Measurements from ENCODE around the gene ABLIM2.

Gene ABLIM2

DNA sequence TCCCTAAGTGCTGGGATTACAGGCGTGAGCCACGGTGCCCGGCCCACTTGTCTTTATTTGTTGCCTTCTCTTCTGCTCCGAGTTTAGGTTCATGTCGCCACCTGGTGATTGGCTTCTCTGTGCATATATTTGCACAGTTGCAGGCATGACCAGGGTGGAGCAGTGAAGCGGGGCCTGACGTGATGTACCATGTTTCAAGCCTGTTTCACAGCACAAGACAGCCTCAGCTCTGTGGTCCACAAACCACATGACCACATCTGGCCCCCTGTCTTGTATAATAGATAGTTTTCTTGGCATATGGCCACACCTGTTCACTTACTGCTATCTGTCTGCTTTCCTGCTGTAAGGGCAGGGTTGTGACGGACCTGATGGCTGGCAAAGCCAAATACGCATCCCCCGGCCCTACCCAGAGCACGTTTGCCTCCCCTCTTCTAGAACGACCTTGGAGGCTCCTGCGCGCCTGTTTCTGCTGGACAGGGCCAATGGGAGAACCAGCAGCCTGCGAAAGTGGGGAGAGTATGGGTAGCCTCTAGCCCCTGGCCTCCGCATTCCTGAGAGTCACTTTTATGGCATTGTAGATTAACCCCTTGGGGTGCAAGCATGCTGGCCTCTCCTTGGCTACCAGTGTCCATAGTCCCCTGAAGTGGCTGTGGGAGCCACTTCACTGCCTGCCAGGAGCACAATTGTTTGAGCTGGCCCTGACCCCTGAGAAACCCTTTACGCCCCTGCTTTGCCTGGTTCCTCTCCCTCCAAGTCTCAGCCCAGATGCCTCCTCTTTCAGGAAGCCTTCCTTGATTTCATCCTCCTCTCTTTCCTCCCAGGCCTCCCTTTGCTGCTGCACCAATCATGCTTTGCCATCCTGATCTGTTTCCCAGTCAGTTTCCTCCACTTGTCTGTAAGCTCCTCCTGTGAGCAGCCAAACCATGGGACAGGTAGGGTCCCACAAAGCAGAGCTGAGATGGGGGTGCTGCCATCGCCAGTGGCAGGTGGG lies 34.4 kb upstream of the ABLIM2 start:
- DNase-seq: peak in 1 of 2 experiments; percentile 67

DNA sequence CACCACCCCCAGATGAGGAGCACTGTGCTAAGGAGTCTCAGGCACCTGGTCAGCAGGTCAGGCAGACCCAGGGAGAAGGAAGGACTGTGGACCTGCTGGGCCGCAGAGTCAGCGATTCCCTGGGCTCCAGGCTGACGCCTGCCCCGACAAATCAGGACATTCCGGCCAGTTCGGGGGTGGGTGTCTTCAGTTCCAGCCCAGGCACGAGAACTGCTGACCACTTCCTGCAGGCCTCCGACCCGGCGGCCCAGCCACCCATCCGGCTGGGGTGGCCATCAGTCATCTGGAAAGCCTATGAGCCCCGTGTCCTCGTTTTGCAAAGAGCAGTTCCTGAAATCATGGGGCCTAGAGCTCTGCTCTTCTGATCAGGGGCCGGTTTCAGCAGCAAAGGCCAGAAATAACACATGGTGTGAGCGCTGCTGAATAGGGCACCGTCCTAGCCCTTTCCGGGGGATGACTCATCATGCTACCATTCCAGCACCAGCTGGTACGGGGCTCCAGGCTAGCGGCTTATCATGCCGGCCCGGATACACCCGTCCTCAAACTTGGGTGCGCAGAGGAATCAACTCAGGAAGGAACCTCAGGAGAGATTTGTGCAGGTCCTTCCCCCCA lies 32.6 kb upstream of the ABLIM2 start:
- DNase-seq: no peak

DNA sequence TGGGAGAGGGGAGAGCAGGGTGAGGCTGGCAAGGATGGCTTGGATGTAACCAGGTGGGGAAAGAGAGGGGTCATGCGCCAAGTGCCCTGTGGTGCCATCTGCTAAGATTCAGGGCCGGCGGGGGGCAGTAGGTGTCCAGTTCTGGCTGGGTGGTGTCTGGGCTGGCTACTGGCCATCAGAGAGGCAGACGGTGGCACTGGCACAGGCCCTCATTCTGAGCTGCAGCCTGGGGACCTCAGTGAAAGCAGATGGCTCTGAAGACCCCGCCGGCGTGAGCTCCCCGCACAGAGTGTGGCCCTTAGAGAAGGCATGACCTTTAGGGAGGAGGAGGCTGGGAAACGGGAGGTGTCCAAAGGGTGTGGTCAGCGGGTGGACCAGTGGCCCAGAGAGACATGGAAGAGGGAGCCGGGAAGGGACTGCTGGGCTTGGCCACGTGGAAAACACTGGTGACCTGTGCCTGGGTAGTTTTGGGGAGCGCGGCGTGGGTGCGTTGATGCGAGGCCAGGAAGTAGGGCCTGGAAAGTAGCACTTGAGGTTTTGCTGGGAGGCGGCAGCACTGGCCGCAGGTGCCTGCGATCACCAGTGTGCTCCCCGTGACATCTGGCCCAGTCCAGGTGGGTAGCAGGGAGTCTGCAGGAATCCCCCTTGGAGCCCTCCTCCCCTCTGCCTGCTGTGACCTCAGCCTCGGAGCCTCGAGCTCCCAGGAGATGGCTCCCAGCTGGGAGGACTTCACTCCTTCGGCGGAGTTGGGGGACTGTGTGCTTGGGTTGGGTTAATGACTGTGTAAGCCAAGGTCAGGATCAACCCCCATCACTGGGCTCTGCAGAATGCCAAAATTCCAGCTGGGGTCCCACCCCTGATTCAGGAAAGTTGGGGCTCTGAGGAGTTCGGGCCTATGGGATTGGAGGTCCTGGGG lies 31.2 kb upstream of the ABLIM2 start:
- DNase-seq: no peak

DNA sequence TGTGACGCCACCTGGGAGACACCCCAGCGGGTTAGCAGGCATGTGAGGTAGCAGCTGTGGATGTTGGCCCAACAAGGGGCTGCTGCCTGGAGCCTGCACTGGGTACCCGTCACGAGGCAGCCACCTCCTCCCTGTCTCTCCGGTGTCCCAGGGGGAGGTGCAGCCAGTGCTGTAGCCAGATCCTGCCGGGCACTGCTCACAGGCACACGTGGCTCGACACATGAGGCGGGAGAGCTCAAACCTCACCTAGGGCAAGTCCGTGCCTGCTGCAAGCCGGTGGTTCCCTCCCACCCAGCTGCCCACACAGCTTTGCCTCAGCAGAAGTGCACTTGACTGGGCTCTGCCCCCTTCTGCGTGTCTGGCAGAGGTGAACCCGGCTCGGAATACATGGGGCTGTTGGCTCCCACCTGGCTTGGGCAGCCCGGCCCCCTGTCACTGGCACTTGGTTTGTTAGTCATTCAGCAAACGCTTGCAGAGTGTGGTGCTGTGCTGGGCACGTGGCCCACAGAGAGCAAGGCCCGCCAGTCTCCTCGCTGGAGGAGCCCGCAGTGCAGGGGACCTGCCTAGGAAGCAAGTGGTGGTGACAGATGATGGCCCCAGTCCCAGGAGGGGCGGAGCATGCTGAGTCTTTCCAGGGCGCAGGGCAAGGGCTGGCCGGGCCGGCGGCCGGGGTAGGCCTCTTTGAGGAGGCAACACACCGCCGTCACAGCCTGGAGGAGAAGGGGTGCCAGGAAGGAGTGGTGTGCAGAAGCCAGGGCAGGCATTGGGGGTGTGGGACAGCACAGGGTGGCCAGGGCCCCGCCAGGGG lies 30.3 kb upstream of the ABLIM2 start:
- DNase-seq: peak; percentile 56 to 74

DNA sequence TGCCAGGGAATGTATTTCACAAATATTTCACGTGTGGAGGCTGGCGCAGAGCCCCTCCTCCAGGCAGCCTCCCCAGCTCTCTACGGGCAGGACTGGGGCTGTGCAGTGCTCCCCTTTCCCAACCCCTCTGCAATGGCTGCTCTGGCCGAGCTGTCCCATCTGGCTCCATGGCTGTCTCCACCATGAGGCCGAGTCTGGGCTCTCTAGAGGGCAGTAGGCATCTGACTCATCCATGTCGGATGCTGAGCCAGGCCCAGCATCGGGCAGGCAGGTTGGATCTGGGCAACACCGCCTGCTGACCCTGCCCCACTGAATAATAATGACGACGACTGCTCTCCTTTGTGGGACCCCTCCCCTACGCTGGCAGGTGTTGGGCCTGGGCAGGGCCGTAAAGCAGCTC lies 29.5 kb upstream of the ABLIM2 start:
- no peak for DNase-seq

DNA sequence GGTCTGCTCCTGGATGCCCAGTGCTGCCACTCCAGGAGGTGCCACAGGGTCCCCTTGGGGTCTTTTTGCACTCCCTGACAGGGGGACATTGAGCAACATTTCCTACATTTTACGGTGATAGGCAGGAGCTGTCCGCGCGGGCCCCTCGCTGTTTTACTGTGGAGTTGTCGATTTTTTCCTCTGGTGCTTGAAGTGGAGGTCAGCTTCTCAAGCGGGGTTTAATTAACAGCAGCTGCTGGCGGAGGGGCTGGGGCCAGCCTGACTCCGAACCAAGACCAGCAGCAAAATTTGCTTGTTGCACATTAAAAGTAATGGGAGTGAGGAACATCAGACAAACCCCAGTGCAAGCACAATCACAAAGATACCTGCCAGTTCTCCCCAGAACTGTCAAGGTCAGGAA lies 27.3 kb upstream of the ABLIM2 start:
- DNase-seq: no peak

DNA sequence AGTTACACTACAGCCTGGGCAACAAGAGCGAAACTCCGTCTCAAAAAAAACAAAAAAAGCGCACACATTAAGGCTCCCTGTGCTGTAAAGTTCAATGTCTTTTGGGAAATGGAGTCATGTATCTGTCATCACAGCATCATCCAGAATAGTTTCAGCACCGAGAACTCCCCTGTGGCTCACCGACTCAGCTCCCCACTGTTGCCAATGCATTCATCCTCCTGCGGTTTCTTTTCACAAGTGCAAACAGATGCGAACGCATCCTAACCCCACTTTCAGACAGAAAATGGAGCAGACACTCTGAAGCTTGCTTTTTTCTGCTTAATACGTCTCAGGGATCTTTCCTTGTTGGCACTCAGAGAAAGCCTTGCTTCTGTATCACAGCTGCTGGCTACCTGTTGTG lies 26.7 kb upstream of the ABLIM2 start:
- DNase-seq: no peak

DNA sequence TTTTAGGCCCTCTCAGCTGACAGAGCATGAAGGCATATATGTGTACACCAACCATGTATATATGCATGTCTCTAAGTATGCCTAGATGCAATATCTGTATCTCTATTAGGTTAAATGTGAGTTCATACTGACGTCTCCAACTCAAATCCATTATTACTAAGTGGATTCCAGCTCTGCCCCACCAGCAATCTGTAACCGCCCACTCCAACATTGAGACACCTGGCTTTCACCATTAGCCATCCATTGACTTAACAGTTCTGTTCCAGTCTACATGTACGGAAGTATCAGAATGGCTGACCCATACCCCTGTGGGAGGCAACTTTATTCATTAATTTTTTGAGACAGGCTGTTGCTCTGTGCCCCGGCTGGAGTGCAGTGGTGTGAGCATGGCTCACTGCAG lies 25.4 kb upstream of the ABLIM2 start:
- no peak for DNase-seq

DNA sequence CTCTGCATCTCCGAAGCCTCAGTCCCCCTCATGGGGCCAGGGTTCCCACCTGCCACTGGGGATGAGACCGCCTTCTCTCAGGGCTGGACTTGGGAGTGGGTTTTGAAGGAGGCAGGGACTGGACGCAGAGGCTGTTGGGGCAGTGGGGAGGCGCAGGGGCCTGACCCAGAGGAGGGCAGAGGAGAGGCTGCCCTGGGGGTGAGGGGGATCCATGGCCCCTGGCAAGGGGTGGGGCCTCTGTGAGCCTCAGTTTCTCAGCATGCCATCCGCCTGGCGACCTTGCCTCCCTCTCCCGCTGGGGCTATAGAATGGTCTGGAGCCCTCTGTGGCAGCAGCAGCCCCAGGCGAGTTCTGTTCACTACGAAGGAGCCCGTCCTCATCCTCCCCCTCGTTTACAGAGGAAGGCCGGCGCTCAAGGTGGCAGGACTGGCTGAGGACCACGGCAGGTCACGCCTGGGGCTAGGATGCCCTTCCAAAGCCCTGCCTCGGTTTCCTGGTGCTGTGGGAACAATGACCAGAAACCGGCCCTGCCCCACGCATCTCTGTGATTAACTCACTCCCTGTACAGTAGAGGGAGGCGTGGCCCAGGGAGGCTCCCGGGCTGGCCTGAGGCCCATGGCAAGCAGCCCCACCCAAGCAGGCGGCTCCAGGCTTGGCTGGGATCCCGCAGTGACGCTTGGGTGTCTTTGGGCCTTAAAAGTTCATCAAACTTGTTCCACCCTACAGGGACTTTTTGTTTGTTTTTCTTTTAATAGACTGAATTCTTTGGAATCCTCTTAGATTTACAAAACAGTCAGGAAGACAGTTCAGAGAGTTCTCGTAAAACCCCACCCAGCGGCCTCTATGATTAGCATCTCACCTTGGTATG lies 24.5 kb upstream of the ABLIM2 start:
- DNase-seq: peak in 1 of 2 experiments; percentile 14

DNA sequence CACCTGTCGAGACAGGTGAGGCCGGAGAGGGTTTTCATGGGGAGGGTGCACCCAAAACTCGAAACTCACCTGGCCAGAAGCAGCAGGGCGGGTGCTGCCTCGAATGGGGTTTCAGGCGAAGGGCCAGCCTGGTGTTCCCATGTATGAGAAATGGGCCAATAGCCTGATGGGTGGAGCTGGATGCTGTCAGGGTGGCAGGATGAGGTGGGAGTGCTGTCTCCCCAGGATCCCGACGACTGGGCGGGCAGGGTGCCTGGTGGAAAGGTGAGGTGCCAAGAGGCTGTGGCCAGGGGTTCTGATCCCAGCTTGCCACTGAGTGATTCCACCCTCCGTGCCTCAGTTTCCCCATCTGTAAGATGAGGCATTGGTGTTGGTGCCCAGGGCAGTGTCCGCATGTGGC lies 23.7 kb upstream of the ABLIM2 start:
- no peak for DNase-seq

DNA sequence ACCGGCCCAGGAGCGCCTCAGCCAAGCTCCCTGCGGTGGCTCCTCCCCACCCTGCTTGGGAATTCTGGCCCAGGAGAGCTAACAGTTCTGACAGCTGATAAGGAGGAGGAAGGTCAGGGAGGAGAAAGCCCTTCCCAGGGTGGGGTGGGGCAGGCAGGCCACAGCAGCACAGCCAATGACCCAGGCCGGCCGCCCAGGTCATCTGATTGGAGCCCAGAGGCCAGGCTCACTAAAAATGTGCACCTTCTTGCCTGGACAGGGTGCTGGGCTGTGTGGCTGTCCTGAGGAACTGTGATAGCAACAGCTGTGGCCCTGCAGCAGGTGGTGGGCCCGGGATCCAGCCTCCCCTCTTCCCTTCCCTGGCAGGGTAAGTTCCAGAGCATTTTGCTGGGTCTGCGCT lies 23.2 kb upstream of the ABLIM2 start:
- no peak for DNase-seq

DNA sequence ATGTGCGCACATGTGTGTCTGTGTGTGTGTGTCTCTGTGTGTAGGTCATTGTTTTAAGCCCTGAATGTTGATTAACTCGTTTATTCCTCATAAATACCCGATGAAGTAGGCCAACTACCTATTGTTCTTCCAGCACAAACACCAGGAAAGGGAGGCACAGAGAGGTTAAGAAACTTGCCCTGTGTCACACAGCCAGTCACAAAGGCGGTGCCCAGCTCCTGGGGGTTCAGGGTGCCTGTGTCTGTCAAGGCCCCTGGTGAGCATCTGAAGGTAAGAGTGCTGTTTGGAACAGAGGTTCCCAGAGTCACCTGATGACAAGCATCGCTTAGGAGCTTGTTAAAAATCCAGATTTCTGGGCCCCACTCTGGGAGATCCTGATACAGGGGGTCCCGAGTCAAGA lies 22.5 kb upstream of the ABLIM2 start:
- no peak for DNase-seq

DNA sequence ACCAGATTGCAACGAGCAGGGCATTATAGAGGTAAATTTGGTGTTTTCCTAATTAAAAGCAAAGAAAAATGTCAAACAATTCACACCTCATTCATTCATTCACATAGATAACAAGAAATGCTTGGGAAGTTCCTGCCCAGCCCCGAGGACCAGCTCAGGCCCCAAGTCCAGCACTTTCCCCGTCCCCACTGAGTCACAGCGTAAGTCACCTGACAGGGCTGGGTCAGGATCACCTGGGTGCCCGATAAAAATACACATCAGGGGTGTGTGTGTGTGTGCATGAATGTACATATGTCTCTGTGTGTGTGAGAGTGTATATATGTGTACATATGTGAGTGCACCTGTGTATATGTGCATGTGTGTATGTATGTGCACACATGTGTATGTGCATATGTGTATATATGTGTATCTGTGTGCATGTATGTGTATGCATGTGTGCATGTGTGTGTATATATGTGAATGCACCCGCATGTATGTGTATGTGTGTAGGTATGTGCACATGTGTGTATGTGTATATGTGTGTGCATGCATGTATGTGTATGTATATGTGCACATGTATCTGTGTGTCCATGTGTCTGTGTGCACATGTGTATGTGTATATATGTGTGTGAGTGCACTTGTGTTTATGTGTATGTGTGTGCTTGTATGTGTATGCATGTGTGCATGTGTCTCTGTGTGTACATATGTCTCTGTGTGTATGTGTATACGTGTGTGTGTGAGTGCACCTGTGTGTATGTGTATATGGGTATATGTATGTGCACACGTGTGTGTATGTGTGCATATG lies 21.9 kb upstream of the ABLIM2 start:
- DNase-seq: no peak

DNA sequence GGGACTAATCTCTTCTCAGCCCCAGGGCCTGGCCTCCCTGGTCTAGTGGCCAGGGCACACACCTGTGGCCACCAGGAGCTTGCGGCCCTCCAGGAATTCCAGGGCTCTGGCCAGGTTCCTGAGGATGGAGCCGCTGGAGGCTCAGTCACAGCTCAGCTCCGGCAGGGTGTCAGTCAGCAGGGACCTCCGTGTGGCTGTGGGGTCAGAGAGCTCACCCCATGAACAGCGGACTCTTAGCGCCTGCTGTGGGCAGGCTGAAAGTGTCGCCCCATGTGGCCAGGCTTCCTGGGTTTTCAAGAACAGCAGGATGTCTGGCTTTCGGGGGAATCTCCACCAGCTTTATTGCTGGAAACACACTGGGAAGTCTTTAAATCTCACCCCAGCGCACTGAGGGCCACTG lies 21.2 kb upstream of the ABLIM2 start:
- DNase-seq: no peak

DNA sequence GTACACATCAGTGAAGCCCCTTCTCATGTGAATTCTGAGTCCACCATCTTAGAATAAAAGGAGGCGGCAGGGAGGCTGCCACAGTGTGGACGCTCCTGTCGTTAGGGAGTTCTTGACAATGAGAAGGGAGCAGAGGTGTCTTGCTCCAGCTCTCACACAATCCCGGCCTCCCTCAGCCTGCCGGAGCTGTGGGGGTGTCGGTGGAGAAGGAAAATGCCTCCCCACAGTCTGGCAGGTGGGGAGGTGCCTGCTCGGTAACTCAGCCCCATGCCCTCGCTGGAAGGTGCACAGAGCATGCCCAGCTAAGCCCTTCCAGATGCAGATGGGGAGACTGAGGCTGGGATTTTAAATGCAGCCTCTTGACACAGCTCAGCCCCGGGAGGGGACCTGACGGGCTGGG lies 20.5 kb upstream of the ABLIM2 start:
- no peak for DNase-seq

DNA sequence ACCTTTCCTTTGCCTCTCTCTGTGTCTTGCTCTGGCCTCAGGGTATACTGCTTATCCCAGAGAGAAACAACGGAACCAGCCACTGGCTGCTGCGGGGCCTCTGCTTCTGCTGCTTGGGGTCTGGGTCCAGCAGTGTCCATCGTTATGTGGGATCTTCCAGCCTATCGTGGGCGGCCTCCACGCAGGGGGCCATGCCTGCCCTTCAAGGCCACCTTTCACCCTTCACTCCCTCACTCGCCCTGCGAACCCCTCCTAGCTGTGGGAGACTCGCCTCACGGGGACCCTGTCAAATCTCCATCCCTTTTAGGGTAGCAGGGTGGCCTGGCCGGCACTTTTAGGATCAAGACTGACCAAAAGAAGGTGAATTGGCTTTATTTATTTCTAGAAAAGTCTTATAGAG lies 19.3 kb upstream of the ABLIM2 start:
- DNase-seq: no peak

DNA sequence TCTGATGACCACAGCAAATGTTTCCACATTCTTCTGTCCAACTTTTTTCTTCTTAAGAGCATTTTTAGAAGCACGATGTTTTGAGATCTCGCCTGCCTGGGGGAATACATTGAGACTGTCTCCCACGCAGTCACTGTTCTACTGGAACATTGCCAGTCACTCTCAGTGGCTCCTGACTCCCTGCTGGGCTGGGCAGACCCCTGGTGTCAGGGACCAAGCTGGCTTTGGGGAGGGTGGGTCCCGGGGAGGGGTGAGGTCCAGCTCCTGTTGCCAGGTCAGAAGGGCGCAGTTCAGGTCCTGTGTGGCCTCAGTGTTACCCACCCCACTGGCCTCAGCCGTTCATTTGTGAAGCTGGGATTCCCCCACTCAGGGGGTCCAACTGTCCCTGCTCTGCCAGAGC lies 18.9 kb upstream of the ABLIM2 start:
- no peak for DNase-seq

DNA sequence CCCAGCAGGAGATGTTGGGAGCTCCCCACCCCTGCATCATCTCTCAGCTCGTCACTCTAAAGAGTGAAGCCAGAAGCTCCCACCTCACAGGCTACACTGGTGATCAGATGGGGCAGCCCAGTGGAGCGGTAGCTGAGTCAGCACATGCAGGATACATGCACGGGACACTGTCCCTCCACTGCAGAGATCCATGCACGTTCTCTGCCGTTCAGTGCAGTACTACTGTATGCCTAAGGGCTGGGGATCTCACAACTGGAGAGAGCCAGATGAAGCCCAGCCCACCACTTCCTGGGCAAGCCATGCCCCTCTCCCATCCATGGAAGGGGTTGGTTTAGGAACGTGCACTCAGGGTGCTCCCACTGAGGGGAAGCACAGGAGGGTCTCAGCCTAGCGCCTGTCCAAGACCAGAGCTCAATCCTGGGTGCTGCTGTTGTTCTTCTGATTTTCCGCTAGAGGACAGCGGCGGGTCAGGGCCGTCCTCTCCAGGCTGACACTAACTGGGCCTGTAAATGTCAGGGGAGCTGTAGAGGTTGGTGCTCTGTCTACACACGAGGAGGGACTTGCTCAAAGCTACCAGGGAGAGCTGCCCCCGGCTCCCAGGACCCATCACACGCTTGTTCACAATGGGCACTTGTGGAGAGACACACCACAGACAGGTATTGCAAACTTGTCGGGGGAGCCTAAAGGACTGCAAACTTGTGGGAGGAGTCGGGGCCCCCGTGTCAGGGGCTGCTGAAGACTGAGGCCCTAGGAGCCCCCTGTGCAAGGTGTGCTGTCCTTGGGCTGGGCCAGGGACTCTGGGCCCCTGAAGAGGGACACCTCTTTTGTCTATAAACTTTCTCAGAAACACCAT lies 18.2 kb upstream of the ABLIM2 start:
- DNase-seq: peak; percentile 49 to 63

DNA sequence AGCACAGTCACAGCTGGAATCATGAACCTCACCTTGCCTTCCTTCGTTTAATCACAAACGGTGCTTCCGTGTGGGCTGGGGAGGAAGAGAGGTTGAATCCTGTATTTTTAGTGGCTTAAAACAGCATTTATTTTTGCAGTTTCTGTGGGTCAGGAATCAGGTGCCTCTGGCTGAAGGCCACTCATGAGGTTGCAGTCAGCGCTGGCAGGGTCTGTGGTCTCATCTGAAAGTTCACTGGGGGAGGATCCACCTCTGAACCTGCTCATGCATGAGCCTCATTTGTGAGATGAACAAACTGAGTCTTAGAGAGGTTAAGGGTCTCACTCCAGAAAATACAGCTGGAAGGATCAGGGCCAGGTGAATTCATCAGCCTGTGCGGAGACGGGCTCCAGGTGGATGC lies 17.1 kb upstream of the ABLIM2 start:
- DNase-seq: no peak

DNA sequence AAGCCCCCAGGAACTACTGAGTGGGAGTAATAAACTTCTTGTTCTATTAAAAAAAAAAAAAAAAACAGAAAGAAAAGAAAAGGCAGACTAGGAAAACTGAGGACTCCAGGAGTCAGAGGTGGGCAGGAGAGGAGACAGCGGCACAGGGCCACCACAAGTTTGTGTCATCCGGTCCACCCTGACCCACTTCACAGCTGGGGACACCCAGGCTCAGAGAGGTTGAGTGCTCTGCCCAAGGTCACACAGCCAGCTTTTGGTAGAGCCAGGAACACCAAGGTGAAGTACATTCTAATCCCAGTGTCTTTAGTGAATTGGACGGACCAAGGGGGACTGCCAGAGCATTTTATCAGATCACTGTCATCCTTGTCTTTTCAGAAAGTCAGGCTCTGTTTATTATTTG lies 16.4 kb upstream of the ABLIM2 start:
- no peak for DNase-seq

Data from NCI-H526 (cell line).